SK-N-SH treated with all-trans-retinoic acid at 6 μM for 48 hours (cell line): Measurements from ENCODE around the gene LARP4B.

Source experiments
- ATAC-seq: fragments of 200-7000 bp; cut with Tn5 transposase; 3 replicates; pipeline ENCODE4 v1.9.1; 2020; ENCODE audit warnings: mild to moderate bottlenecking, moderate library complexity
- ARNTL ChIP-seq: fragments of 450-650 bp; formaldehyde crosslinking; IDR thresholded peaks from 2 replicates; pipeline ENCODE4 v1.5.0; 2020; ENCODE audit warnings: low read depth, mild to moderate bottlenecking, moderate library complexity, borderline replicate concordance
- BACH2 ChIP-seq: fragments of 250-450 bp; sonication (Bioruptor Pico); IDR thresholded peaks from 2 replicates; pipeline ENCODE4 v1.9.0; 2021; ENCODE audit warnings: mild to moderate bottlenecking, borderline replicate concordance
- CSDC2 ChIP-seq: fragments of 250-450 bp; sonication (Bioruptor Pico); IDR thresholded peaks from 2 replicates; pipeline ENCODE4 v1.5.0; 2020; ENCODE audit warnings: mild to moderate bottlenecking, moderate library complexity
- GLIS3 ChIP-seq: fragments of 250-450 bp; sonication (Bioruptor Pico); IDR thresholded peaks from 2 replicates; pipeline ENCODE4 v1.5.0; 2020; ENCODE audit warnings: mild to moderate bottlenecking, moderate library complexity
- ISL1 ChIP-seq: fragments of 250-450 bp; sonication (Bioruptor Pico); IDR thresholded peaks from 2 replicates; pipeline ENCODE4 v2.1.2; 2022; ENCODE audit warnings: mild to moderate bottlenecking, moderate library complexity
- OSR1 ChIP-seq: fragments of 250-450 bp; sonication (Bioruptor Pico); IDR thresholded peaks from 2 replicates; pipeline ENCODE4 v1.8.0; 2022; ENCODE audit warnings: moderate library complexity, mild to moderate bottlenecking, inconsistent platforms
- PPARA ChIP-seq: fragments of 250-450 bp; sonication (Bioruptor Pico); IDR thresholded peaks from 2 replicates; pipeline ENCODE4 v1.5.0; 2020; ENCODE audit warnings: mild to moderate bottlenecking, borderline replicate concordance
- RARB ChIP-seq: fragments of 250-450 bp; sonication (Bioruptor Pico); IDR thresholded peaks from 2 replicates; pipeline ENCODE4 v1.8.0; 2021; ENCODE audit warnings: mild to moderate bottlenecking, moderate library complexity
- SNAI2 ChIP-seq: fragments of 250-450 bp; sonication (Bioruptor Pico); IDR thresholded peaks from 2 replicates; pipeline ENCODE4 v1.5.0; 2020; ENCODE audit warnings: mild to moderate bottlenecking, moderate library complexity
- TOX ChIP-seq: fragments of 250-450 bp; sonication (Bioruptor Pico); IDR thresholded peaks from 2 replicates; pipeline ENCODE4 v1.8.0; 2021; ENCODE audit warnings: mild to moderate bottlenecking, moderate library complexity, borderline replicate concordance
- ZC3H10 ChIP-seq: fragments of 250-450 bp; sonication (Bioruptor Pico); IDR thresholded peaks from 2 replicates; pipeline ENCODE4 v1.5.1; 2021; ENCODE audit warnings: mild to moderate bottlenecking, moderate library complexity
- ZFP3 ChIP-seq: fragments of 250-450 bp; sonication (Bioruptor Pico); IDR thresholded peaks from 2 replicates; pipeline ENCODE4 v1.5.0; 2020; ENCODE audit warnings: mild to moderate bottlenecking, moderate library complexity
- ZFP30 ChIP-seq: fragments of 450-650 bp; formaldehyde crosslinking; IDR thresholded peaks from 2 replicates; pipeline ENCODE4 v1.5.0; 2022; ENCODE audit warnings: mild to moderate bottlenecking, moderate library complexity
- ZNF565 ChIP-seq: fragments of 450-650 bp; formaldehyde crosslinking; conservative IDR thresholded peaks from 2 replicates; pipeline ENCODE4 v1.5.0; 2020; ENCODE audit warnings: low read depth, mild to moderate bottlenecking, moderate library complexity
- ZNF70 ChIP-seq: fragments of 450-650 bp; formaldehyde crosslinking; IDR thresholded peaks from 2 replicates; pipeline ENCODE4 v1.5.0; 2020; ENCODE audit warnings: mild to moderate bottlenecking, moderate library complexity
- ZNF8 ChIP-seq: fragments of 450-650 bp; formaldehyde crosslinking; IDR thresholded peaks from 2 replicates; pipeline ENCODE4 v1.5.0; 2020; ENCODE audit warnings: mild to moderate bottlenecking, moderate library complexity
- TF ChIP-seq, protein P1 (sequence below): fragments of 250-450 bp; sonication (Bioruptor Pico); IDR thresholded peaks from 2 replicates; pipeline ENCODE4 v1.8.0; 2020; ENCODE audit warnings: mild to moderate bottlenecking, moderate library complexity, borderline replicate concordance
- TF ChIP-seq, protein P2 (sequence below): fragments of 250-450 bp; sonication (Bioruptor Pico); IDR thresholded peaks from 2 replicates; pipeline ENCODE4 v1.5.0; 2020; ENCODE audit warnings: mild to moderate bottlenecking, moderate library complexity
- TF ChIP-seq, protein P3 (sequence below): fragments of 250-450 bp; sonication (Bioruptor Pico); IDR thresholded peaks from 2 replicates; pipeline ENCODE4 v1.5.1; 2020; ENCODE audit warnings: low read depth, mild to moderate bottlenecking, moderate library complexity
- TF ChIP-seq, protein P4 (sequence below): fragments of 250-450 bp; sonication (Bioruptor Pico); IDR thresholded peaks from 2 replicates; pipeline ENCODE4 v1.8.0; 2021; ENCODE audit warnings: low read depth, mild to moderate bottlenecking, moderate library complexity, borderline replicate concordance

The LARP4B gene

DNA sequence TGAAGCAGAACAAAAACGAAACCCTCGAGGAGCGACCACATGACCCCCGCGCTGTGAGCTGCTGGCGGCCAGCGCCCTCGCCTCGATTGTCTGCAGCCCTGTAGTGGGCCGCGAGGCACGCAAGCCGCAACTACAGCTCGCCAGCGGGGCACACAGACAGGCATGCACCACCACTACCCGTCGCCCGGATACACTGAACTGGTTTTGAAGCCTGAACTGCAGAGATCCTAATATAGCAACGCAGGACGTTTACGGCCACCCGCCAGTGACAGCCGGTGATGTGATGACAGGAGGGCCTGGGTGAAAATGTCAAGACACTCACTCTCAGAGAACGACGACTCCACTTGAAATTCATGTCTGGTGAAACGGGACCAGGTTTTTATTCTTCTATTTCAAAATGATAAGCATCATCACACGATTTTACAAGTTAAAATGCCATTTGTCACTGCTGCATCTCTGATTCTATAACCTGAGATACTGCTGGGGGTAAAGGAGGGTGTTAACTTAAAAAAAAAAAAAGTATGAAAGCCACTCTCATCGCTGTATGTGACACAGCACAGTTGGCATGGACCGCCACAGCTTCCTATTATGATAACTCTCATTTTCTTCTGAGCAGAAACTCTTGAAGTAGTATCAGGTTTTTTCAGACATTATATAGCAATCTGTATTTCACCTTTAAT lies 121.7 kb downstream of the LARP4B start:
- ATAC-seq = no peak
- TF ChIP-seq CSDC2 (CRISPR knock-in tag) (no peak), RARB (no peak), ZNF8 (no peak), SNAI2 (CRISPR knock-in tag) (no peak), ZFP30 (CRISPR knock-in tag) (no peak), ARNTL (no peak), BACH2 (CRISPR knock-in tag) (no peak)
- TF ChIP-seq, protein P1, sequence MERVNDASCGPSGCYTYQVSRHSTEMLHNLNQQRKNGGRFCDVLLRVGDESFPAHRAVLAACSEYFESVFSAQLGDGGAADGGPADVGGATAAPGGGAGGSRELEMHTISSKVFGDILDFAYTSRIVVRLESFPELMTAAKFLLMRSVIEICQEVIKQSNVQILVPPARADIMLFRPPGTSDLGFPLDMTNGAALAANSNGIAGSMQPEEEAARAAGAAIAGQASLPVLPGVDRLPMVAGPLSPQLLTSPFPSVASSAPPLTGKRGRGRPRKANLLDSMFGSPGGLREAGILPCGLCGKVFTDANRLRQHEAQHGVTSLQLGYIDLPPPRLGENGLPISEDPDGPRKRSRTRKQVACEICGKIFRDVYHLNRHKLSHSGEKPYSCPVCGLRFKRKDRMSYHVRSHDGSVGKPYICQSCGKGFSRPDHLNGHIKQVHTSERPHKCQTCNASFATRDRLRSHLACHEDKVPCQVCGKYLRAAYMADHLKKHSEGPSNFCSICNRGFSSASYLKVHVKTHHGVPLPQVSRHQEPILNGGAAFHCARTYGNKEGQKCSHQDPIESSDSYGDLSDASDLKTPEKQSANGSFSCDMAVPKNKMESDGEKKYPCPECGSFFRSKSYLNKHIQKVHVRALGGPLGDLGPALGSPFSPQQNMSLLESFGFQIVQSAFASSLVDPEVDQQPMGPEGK (CRISPR knock-in tag) = no peak
- TF ChIP-seq, protein P2, sequence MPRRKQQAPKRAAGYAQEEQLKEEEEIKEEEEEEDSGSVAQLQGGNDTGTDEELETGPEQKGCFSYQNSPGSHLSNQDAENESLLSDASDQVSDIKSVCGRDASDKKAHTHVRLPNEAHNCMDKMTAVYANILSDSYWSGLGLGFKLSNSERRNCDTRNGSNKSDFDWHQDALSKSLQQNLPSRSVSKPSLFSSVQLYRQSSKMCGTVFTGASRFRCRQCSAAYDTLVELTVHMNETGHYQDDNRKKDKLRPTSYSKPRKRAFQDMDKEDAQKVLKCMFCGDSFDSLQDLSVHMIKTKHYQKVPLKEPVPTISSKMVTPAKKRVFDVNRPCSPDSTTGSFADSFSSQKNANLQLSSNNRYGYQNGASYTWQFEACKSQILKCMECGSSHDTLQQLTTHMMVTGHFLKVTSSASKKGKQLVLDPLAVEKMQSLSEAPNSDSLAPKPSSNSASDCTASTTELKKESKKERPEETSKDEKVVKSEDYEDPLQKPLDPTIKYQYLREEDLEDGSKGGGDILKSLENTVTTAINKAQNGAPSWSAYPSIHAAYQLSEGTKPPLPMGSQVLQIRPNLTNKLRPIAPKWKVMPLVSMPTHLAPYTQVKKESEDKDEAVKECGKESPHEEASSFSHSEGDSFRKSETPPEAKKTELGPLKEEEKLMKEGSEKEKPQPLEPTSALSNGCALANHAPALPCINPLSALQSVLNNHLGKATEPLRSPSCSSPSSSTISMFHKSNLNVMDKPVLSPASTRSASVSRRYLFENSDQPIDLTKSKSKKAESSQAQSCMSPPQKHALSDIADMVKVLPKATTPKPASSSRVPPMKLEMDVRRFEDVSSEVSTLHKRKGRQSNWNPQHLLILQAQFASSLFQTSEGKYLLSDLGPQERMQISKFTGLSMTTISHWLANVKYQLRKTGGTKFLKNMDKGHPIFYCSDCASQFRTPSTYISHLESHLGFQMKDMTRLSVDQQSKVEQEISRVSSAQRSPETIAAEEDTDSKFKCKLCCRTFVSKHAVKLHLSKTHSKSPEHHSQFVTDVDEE (CRISPR knock-in tag) = no peak

DNA sequence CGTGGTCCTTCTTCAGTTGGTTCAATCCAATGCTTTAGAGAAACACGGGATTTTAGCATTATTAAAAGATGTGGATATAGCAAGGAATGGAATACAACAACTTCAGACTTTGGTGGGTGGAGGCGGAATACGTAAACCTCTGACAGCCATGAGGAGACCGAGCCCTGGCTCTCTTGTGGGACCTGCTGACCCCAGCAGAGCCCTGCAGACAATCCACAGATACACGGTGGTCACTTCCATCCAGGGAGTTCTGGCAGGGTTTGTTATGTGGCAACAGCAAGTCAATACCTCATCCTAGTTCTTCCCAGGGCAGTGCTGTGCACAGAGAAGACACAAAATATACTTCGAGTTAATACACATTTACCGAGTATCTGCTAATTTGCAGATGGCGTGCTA lies 123.5 kb downstream of the LARP4B start:
- ATAC-seq = no peak
- TF ChIP-seq, protein P3, sequence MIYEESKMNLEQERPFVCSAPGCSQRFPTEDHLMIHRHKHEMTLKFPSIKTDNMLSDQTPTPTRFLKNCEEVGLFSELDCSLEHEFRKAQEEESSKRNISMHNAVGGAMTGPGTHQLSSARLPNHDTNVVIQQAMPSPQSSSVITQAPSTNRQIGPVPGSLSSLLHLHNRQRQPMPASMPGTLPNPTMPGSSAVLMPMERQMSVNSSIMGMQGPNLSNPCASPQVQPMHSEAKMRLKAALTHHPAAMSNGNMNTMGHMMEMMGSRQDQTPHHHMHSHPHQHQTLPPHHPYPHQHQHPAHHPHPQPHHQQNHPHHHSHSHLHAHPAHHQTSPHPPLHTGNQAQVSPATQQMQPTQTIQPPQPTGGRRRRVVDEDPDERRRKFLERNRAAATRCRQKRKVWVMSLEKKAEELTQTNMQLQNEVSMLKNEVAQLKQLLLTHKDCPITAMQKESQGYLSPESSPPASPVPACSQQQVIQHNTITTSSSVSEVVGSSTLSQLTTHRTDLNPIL (CRISPR knock-in tag) = no peak
- TF ChIP-seq PPARA (CRISPR knock-in tag) (no peak), ZC3H10 (no peak), RARB (no peak)

DNA sequence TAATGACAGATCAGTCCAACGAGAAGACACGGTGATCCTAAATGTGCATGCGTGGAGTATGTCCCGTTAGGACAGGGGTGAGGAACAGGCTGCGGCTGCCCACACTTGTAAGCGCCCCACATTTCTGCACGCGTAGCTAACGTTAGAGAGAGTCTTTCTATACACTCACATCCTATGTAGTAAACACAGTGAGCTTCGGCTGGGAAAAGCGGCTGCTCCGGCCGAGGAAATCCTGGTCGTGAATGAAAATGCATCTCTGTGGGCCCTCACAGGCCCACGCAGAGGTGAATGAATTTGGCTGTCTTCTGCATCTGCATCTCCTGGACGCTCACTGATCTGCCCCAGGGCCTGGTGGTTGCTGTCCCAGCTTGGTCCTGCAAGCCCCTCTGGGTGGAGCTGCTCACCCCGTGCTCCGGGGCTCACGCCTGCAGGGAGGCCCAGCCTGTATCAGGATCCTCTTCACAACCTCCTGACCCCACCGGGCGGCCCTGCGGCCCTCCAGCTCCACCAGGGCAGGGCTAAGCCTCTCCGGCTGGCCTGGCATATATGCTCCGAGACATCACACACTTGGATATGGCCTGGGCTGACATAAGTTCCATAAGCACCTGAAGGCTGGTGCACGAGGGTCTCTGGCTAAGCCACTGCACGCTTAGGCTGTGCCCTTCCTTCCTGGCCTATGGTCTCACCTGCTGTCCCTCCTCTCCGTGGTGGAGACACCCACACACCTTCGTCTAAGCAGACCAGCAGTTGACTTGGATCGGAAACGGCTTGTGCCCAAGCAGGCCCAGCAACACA lies 124.1 kb downstream of the LARP4B start:
- no peak for TF ChIP-seq ZFP30 (CRISPR knock-in tag)
- TF ChIP-seq, protein P2 (CRISPR knock-in tag) = no peak
- TF ChIP-seq RARB = no peak
- TF ChIP-seq, protein P4, sequence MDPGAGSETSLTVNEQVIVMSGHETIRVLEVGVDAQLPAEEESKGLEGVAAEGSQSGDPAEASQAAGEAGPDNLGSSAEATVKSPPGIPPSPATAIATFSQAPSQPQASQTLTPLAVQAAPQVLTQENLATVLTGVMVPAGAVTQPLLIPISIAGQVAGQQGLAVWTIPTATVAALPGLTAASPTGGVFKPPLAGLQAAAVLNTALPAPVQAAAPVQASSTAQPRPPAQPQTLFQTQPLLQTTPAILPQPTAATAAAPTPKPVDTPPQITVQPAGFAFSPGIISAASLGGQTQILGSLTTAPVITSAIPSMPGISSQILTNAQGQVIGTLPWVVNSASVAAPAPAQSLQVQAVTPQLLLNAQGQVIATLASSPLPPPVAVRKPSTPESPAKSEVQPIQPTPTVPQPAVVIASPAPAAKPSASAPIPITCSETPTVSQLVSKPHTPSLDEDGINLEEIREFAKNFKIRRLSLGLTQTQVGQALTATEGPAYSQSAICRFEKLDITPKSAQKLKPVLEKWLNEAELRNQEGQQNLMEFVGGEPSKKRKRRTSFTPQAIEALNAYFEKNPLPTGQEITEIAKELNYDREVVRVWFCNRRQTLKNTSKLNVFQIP (CRISPR knock-in tag) = no peak
- TF ChIP-seq, protein P1 (CRISPR knock-in tag) = no peak
- no peak for TF ChIP-seq ZC3H10
- TF ChIP-seq GLIS3 (CRISPR knock-in tag) = no peak
- TF ChIP-seq ZNF565 = no peak
- no peak for TF ChIP-seq OSR1 (CRISPR knock-in tag)
- TF ChIP-seq TOX (CRISPR knock-in tag) = no peak
- TF ChIP-seq, protein P3 (CRISPR knock-in tag) = no peak
- TF ChIP-seq ZNF70 (CRISPR knock-in tag) = no peak
- no peak for TF ChIP-seq BACH2 (CRISPR knock-in tag)
- no peak for TF ChIP-seq ISL1 (CRISPR knock-in tag)
- no peak for TF ChIP-seq PPARA (CRISPR knock-in tag)
- no peak for TF ChIP-seq ZFP3
- ATAC-seq = no peak
